Neural cell (in vitro differentiated cells): ENCODE data around the gene SURF1.

Experiments
- CTCF ChIP-seq: fragments of 450-650 bp; IDR thresholded peaks from 2 replicates; pipeline ENCODE4 v1.5.1; 2014; ENCODE audit warnings: antibody characterized with exemption, mild to moderate bottlenecking, moderate library complexity; ENCODE audit not compliant: poor library complexity, severe bottlenecking
- EP300 ChIP-seq: fragments of 450-650 bp; conservative IDR thresholded peaks from 2 replicates; pipeline ENCODE4 v1.6.1; 2014; ENCODE audit warnings: antibody characterized with exemption, mild to moderate bottlenecking, moderate library complexity; ENCODE audit not compliant: poor library complexity, severe bottlenecking
- MXI1 ChIP-seq: fragments of 450-650 bp; conservative IDR thresholded peaks from 2 replicates; pipeline ENCODE4 v1.6.1; 2014; ENCODE audit warnings: antibody characterized with exemption, mild to moderate bottlenecking; ENCODE audit not compliant: poor library complexity, severe bottlenecking
- RAD21 ChIP-seq: fragments of 450-650 bp; conservative IDR thresholded peaks from 2 replicates; pipeline ENCODE4 v1.6.1; 2014; ENCODE audit warnings: antibody characterized with exemption, mild to moderate bottlenecking, moderate library complexity
- TAF1 ChIP-seq: IDR thresholded peaks from 2 replicates; pipeline ENCODE4 v1.6.1; 2012; ENCODE audit warnings: low read depth

DNA sequence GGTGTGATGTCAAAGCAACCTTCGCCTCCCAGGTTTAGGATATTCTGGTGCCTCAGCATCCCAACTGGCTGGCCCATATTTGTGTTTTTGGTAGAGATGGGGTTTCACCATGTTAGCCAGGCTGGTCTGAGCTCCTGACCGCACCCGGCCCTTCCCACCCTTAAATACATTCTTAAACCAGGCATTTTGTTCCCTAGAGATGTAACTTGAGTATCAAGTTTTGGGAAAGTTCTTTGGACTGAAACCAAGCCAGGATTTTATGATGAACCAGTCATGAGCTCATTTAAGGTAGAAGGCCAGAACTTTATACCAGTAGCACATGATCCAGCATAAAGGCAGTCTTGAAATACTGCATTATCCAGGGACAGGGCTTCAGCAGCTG is 4.8 kb downstream of the SURF1 start:
- no peak for TF ChIP-seq CTCF
- no peak for TF ChIP-seq TAF1
- no peak for TF ChIP-seq EP300
- no peak for TF ChIP-seq MXI1
- no peak for TF ChIP-seq RAD21
